Measurements from ENCODE around the gene SYCP3.

GRCh38 chr12:101761350-101761749, 22.1 kb upstream of the SYCP3 start:
- TF ChIP-seq ZFP30 (CRISPR knock-in tag; IDR thresholded peaks at IDR 0.05) (no peak), ZNF8 (CRISPR knock-in tag; IDR thresholded peaks at IDR 0.05) (no peak), ZFP3 (CRISPR knock-in tag; IDR thresholded peaks at IDR 0.05) (no peak), RARB (CRISPR knock-in tag; IDR thresholded peaks at IDR 0.05) (no peak), TCF4 (CRISPR knock-in tag; IDR thresholded peaks at IDR 0.05; ENCODE audit: borderline replicate concordance) (no peak), PATZ1 (CRISPR knock-in tag; IDR thresholded peaks at IDR 0.05; ENCODE audit: borderline replicate concordance) (no peak), TSHZ2 (CRISPR knock-in tag; IDR thresholded peaks at IDR 0.05) (no peak), SNAI2 (CRISPR knock-in tag; IDR thresholded peaks at IDR 0.05) (no peak), TOX (CRISPR knock-in tag; IDR thresholded peaks at IDR 0.05; ENCODE audit: borderline replicate concordance) (no peak)
- TF ChIP-seq, protein P1, sequence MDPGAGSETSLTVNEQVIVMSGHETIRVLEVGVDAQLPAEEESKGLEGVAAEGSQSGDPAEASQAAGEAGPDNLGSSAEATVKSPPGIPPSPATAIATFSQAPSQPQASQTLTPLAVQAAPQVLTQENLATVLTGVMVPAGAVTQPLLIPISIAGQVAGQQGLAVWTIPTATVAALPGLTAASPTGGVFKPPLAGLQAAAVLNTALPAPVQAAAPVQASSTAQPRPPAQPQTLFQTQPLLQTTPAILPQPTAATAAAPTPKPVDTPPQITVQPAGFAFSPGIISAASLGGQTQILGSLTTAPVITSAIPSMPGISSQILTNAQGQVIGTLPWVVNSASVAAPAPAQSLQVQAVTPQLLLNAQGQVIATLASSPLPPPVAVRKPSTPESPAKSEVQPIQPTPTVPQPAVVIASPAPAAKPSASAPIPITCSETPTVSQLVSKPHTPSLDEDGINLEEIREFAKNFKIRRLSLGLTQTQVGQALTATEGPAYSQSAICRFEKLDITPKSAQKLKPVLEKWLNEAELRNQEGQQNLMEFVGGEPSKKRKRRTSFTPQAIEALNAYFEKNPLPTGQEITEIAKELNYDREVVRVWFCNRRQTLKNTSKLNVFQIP (CRISPR knock-in tag; IDR thresholded peaks at IDR 0.05; ENCODE audit: borderline replicate concordance, low read depth), result no peak
- TF ChIP-seq, protein P2, sequence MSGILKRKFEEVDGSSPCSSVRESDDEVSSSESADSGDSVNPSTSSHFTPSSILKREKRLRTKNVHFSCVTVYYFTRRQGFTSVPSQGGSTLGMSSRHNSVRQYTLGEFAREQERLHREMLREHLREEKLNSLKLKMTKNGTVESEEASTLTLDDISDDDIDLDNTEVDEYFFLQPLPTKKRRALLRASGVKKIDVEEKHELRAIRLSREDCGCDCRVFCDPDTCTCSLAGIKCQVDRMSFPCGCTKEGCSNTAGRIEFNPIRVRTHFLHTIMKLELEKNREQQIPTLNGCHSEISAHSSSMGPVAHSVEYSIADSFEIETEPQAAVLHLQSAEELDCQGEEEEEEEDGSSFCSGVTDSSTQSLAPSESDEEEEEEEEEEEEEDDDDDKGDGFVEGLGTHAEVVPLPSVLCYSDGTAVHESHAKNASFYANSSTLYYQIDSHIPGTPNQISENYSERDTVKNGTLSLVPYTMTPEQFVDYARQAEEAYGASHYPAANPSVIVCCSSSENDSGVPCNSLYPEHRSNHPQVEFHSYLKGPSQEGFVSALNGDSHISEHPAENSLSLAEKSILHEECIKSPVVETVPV (CRISPR knock-in tag; IDR thresholded peaks at IDR 0.05), result no peak
